ENCODE data around the gene KCTD6. TPM values are rescaled to one million over a fixed set of nuclear protein-coding genes. Genes with fewer than 3 reads are reported as not detected.

The KCTD6 gene
- total RNA-seq = 1 to 10 TPM; 7.3 to 8.2 TPM

DNA sequence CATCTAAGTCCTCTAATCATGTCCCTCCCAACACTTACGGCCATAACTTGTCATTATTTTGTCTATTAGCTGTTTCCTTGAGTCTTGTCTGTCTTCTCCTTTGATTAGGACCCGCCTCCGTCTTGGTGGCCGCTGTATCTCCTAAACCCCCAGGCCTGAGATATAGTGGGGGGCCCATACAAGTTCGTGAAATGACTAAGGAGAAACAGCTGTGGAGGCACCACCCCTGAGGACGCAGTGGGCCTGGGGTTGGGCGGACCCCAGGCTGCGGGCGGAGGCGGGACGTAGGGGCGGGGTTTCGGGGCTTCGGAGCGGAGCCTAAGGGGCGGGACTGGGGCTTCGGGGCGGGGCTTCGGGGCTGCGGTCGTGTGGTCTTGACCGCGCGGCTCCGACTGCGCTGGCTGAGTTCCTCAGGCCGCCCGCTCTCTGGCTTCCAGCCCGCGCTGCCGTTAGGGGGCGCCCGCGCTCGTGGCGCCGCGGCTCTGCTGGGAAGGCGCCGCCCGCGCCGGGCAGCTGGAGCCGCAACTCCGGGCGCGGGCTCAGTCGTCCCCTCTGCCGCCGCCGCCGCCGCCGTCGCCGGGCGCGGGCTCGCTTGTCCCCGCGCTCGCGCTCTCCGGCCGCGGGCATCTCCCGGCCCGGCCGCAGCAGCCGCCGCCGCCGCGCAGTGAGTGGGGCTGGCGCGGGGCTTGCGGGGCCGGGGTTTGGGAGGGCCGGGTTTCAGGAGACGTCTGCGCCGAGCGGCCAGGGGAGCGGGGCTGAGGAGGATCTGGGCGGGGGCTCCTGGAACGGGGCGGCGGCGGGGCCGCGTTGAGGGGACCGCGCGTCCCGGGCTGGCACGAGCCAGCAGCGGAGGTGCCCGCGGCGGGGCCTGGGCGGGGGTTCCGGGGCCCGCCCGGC, at the start of gene KCTD6:
Gene KCTD6, plus strand, starts transcription at position 591 of the 897 bp plus-strand sequence. CDS start 6,660 bp downstream, outside the sequence.
- no peaks in the 10 kb centered on the region for H3K9me3 Mint-ChIP-seq
- H3K27ac Mint-ChIP-seq = peak within 1 kb of the TSS; percentile 90
- peaks cover 61% of the 10 kb centered on the region for H3K4me1 Mint-ChIP-seq (ENCODE audit: low read depth)
- DNase-seq (peak; percentile 87 to 96), ATAC-seq (replicated peaks in 1 of 2) (peak; percentile 89 to 90)
- peaks cover 0 to 2% of the 10 kb centered on the region in 2 donors for H3K36me3 Mint-ChIP-seq (ENCODE audit: insufficient read depth in 2 of 2)
- H3K27me3 Mint-ChIP-seq (ENCODE audit: low read depth) = peaks cover 37% of the 10 kb centered on the region
- peak within 1 kb of the TSS; percentile 89 to 90 for H3K4me3 Mint-ChIP-seq

DNA sequence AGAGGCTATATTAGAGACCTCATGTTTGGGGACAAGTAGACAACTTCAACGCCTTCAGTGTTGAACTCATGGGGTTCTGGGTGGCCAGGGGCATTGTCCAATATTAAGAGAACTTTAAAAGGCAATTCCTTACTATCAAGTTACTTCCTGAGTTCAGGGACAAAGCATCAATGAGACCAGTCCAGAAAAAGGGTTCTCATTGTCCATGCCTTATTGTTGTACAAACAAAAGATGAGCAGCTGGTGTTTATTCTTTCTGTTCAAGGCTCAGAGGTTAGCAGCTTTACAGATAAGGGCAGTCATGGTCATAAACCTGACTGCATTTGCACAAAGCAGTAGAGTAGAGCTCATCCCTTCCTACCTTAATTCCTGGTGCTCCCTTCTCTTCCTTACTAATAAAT, 39.7 kb upstream of the KCTD6 start:
- Mint-ChIP-seq H3K4me1 (ENCODE audit: low read depth) (no peaks in the 10 kb centered on the region), H3K4me3 (no peak overlapping the region), H3K36me3 (ENCODE audit: insufficient read depth in 2 of 2) (peaks cover 15 to 29% of the 10 kb centered on the region in 2 donors), H3K9me3 (peaks cover 12 to 15% of the 10 kb centered on the region in 2 donors), H3K27ac (no peak overlapping the region), H3K27me3 (ENCODE audit: low read depth) (peaks cover 5% of the 10 kb centered on the region)
- DNase-seq = no peak
- ATAC-seq (replicated peaks in 1 of 2) = no peak

DNA sequence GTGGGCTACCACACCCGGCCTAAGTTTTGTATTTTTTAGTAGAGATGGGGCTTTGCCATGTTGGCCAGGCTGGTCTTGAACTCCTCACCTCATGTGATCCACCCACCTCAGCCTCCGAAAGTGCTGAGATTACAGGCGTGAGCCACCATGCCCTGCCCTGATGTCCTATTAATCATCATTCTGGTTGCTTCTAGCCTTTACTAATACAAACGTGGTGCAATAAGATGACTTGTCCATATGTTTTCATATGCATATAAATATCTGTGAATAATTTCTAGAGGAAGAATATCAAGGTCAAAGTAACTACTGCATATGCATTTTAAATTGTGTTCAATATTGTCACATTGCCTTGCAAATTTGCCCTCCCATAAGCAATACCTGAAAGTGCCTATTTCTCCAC, 32.7 kb upstream of the KCTD6 start:
- no peak for DNase-seq
- Mint-ChIP-seq H3K27me3 (ENCODE audit: low read depth) (no peaks in the 10 kb centered on the region), H3K9me3 (peaks cover 5 to 8% of the 10 kb centered on the region in 2 donors), H3K27ac (no peak overlapping the region), H3K4me1 (ENCODE audit: low read depth) (peaks cover 9% of the 10 kb centered on the region), H3K4me3 (no peak overlapping the region), H3K36me3 (ENCODE audit: insufficient read depth in 2 of 2) (peaks cover 8 to 19% of the 10 kb centered on the region in 2 donors)
- ATAC-seq (replicated peaks in 1 of 2) = no peak

DNA sequence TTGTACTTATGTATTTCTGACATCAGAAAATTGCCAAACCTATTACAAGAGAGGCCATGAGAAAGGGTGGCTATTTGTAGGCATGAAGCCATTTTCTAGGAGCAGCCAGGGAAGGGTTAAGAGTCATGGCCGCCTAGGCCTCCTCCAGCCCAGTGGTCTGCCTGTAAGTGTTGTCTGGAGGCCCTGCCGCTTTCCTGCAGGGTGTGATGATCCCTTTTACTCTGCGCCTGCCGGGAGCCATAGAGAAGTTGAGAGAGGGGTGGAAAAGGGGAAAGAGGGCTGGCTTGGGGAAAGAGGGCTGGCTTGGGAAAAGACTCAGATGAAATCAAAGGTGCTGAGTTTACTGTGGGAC, 29.1 kb upstream of the KCTD6 start:
- DNase-seq (no peak), ATAC-seq (replicated peaks in 1 of 2) (no peak)
- Mint-ChIP-seq H3K4me3 (no peak overlapping the region), H3K9me3 (no peaks in the 10 kb centered on the region), H3K27me3 (ENCODE audit: low read depth) (no peaks in the 10 kb centered on the region), H3K4me1 (ENCODE audit: low read depth) (peaks cover 25% of the 10 kb centered on the region), H3K36me3 (ENCODE audit: insufficient read depth in 2 of 2) (no peaks in the 10 kb centered on the region), H3K27ac (no peak overlapping the region)

DNA sequence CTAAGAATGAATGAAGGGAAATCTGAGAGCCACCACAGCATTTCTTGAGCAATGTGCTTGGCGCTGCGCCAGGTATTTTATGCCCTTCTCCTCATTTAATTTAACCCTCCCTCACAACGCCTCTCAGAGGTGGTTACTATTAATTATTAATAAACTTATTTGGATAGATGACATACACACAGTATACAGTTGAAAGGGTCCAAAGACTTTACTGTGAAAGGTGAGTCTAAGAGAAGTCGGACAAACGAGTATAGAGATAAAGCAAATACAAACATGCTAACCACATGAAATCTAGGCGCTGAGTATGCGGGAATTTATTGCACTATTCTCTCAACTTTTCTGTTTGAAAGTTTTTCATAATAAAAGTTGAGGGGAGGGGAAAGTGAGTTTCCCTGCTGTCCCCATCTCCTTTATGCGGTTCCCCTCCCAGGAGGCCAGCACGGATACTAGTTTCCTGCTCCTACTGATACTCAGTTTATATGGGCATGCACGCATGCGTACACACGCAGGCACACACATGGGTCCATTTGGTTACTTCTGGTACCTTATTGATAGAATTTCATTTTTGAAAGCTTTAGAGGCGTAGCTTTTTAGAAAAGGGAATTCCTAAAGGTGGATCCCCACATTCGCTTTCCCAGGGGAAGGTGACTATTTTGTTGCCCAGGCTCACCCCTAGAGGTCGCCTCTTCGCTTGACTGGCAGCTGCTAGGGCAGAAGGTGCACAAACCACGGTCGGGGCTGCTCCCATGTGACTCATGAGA, 28.5 kb upstream of the KCTD6 start:
- Mint-ChIP-seq H3K27me3 (ENCODE audit: low read depth) (no peaks in the 10 kb centered on the region), H3K27ac (no peak overlapping the region), H3K4me3 (peak overlapping the region; percentile 37 to 66), H3K36me3 (ENCODE audit: insufficient read depth in 2 of 2) (no peaks in the 10 kb centered on the region), H3K4me1 (ENCODE audit: low read depth) (peaks cover 25% of the 10 kb centered on the region), H3K9me3 (no peaks in the 10 kb centered on the region)
- ATAC-seq (replicated peaks in 1 of 2) (peak; percentile 98), DNase-seq (peak; percentile 86 to 89)

DNA sequence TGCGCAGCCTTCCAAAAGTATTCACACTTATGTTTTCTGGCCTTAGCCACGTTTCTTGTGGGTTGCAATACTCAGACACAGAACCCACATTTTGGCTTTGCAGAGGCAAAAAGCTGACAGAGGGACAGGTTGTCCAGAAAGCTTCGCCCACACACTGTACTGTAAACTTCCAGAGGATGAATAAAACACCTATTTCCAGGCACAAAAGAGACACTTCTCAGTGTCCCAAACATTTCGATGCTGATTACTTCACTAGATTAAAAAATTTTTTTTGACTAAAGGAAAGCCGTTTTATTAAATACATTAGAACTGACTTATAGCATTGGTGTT, 28.0 kb upstream of the KCTD6 start:
- DNase-seq = no peak
- Mint-ChIP-seq H3K4me3 (peak overlapping the region; percentile 37 to 66), H3K9me3 (no peaks in the 10 kb centered on the region), H3K4me1 (ENCODE audit: low read depth) (peaks cover 25% of the 10 kb centered on the region), H3K27ac (no peak overlapping the region), H3K36me3 (ENCODE audit: insufficient read depth in 2 of 2) (no peaks in the 10 kb centered on the region), H3K27me3 (ENCODE audit: low read depth) (no peaks in the 10 kb centered on the region)
- no peak for ATAC-seq (replicated peaks in 1 of 2)

DNA sequence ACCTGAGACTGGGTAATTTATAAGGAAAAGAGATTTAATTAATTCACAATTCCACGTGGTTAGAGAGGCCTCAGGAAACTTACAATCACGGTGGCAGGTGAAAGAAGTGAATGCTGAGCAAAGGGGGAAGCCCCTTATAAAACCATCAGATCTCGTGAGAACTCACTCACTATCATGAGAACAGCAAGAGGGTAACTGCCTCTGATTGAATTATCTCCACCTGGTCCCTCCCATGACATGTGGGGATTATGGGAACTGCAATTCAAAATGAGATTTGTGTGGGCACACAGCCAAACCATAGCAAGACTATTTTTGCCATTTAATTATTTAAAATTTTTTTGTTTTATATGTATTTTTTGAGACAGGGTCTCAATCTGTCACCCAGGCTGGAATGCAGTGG, 27.0 kb upstream of the KCTD6 start:
- Mint-ChIP-seq H3K27me3 (ENCODE audit: low read depth) (no peaks in the 10 kb centered on the region), H3K27ac (peak overlapping the region; percentile 28), H3K9me3 (no peaks in the 10 kb centered on the region), H3K4me1 (ENCODE audit: low read depth) (peaks cover 31% of the 10 kb centered on the region), H3K36me3 (ENCODE audit: insufficient read depth in 2 of 2) (no peaks in the 10 kb centered on the region), H3K4me3 (peak overlapping the region; percentile 51 to 58)
- DNase-seq = peak; percentile 20 to 34
- ATAC-seq (replicated peaks in 1 of 2) = peak; percentile 50 to 53

DNA sequence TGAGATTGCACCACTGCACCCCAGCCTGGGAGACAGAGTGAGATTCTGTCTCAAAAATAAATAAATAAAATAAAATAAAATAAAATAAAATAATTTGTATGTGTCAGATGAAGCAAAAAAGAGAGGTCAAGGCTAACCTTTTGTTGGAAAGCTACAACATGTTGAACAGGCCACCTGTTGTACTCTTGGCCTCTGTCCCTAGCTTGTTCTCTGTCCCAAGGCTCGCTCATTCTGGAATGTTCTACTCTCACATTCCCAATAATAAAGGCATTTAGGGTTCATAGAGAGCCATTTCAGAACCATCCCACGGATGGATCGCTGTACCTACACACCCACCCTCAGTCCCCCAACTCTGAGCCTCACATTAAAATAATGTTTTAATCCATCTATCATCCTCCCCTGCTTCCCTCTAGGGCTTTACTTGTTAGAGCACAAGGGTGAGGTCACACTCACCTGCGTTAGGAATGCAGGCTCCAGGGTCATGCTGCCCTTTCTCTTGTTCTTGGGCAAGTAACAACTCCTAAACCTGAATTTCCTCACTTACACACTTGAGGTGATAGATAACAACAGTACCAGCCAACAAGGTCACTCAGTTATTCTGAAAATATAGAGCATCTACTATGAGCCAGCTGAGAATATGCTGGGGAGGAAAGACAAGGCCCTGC, 24.9 kb upstream of the KCTD6 start:
- Mint-ChIP-seq H3K36me3 (ENCODE audit: insufficient read depth in 2 of 2) (no peaks in the 10 kb centered on the region), H3K27ac (no peak overlapping the region), H3K4me1 (ENCODE audit: low read depth) (peaks cover 50% of the 10 kb centered on the region), H3K4me3 (no peak overlapping the region), H3K27me3 (ENCODE audit: low read depth) (no peaks in the 10 kb centered on the region), H3K9me3 (no peaks in the 10 kb centered on the region)
- DNase-seq (no peak), ATAC-seq (replicated peaks in 1 of 2) (no peak)

DNA sequence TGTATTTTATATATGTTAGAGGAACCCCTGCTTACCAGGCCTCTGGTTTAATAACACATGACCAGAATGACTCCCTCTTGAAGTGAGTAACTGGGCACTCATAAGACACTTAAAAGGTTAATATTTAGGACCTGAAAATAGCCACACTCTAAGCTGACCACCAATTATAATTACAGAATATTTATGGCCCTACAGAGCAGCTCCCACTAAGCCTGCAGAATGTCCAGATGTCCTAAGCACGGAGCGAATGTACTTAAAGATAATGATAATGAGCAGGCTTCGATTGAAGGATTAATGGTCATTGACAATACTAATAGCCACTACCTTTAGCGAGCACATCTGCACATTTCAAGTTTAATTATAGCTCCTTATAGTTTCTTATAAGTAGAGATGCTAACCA, 22.8 kb upstream of the KCTD6 start:
- Mint-ChIP-seq H3K27me3 (ENCODE audit: low read depth) (peaks cover 7% of the 10 kb centered on the region), H3K36me3 (ENCODE audit: insufficient read depth in 2 of 2) (no peaks in the 10 kb centered on the region), H3K27ac (no peak overlapping the region), H3K4me1 (ENCODE audit: low read depth) (peaks cover 59% of the 10 kb centered on the region), H3K4me3 (no peak overlapping the region), H3K9me3 (no peaks in the 10 kb centered on the region)
- no peak for DNase-seq
- no peak for ATAC-seq (replicated peaks in 1 of 2)

DNA sequence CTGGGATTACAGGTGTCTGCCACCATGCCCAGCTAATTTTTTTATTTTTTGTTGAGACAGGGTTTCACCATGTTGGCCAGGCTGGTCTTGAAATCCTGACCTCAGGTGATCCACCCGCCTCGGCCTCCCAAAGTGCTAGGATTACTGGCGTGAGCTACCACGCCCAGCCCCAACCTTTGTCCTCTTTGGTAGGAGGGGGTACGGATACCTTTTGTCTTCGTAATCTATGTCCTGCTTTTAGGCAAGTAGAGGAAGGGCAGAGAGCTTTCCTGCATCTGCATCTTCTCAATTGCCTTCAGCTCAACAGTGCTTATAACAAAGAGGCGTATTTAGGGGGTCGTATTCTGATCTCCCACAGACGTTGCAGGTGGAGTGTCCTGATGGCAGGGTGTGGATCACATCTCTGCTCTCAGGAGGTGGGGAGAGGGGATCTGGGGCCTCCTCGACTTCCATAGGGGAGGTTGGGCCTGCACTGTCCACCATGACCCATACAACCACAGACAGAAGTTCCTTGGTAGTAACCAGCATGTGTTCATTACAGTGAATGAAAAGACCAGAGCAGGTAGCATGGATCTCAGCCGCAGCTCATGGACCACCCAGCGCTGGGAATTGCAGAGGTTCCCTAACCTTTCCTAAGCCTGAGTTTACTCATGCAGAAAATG, 21.4 kb upstream of the KCTD6 start:
- ATAC-seq (replicated peaks in 1 of 2) = no peak
- Mint-ChIP-seq H3K9me3 (no peaks in the 10 kb centered on the region), H3K36me3 (ENCODE audit: insufficient read depth in 2 of 2) (no peaks in the 10 kb centered on the region), H3K27ac (peak overlapping the region; percentile 66), H3K4me1 (ENCODE audit: low read depth) (peaks cover 58% of the 10 kb centered on the region), H3K4me3 (peak overlapping the region; percentile 61 to 69), H3K27me3 (ENCODE audit: low read depth) (peaks cover 13% of the 10 kb centered on the region)
- no peak for DNase-seq

DNA sequence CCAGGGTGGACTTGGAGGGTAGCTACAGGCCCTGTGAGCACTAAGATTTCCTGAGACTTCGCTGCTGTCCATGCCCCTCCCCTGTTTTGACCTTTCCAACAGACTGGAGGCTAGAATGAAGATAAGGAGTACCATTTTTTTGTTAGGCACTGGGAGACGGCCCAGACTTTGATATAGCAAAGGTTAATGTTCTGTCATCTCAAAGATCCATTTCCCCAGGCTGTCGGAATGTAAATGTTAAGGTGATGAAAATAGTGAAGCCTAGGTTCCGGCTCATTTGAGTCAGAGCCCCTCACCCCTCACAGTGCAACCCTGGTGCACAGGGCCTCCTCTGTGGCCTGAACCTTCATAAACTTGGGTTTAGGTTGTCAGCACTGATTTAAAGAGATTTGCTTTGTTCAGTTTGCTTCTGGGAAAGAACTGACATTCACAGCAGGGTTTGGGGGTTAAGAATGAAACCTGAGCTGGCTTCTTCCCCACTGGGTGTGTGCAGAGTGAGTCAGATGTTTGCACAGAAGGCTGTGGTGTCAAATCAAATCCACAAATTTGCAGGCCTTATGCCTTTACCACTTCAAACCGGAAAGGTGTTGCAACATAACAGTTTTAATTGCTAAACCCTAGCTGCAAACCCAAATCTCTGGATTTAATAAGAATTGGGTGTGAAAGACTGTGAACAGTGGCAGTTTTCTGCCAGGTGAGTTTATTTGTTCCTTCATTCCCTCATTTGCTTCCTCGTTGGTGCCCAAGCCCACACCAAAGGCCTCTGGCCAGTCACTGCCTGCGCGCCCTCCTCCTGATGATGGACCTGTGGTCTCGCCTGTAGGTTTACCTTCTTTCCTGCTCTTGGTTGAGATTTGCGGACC, 20.6 kb upstream of the KCTD6 start:
- no peaks in the 10 kb centered on the region for H3K36me3 Mint-ChIP-seq (ENCODE audit: insufficient read depth in 2 of 2)
- H3K27ac Mint-ChIP-seq = peak overlapping the region; percentile 66
- DNase-seq (peak; percentile 79 to 85), ATAC-seq (replicated peaks in 1 of 2) (peak; percentile 96)
- no peaks in the 10 kb centered on the region for H3K9me3 Mint-ChIP-seq
- H3K27me3 Mint-ChIP-seq (ENCODE audit: low read depth) = peaks cover 13% of the 10 kb centered on the region
- H3K4me3 Mint-ChIP-seq = peak overlapping the region; percentile 61 to 69
- peaks cover 56% of the 10 kb centered on the region for H3K4me1 Mint-ChIP-seq (ENCODE audit: low read depth)

DNA sequence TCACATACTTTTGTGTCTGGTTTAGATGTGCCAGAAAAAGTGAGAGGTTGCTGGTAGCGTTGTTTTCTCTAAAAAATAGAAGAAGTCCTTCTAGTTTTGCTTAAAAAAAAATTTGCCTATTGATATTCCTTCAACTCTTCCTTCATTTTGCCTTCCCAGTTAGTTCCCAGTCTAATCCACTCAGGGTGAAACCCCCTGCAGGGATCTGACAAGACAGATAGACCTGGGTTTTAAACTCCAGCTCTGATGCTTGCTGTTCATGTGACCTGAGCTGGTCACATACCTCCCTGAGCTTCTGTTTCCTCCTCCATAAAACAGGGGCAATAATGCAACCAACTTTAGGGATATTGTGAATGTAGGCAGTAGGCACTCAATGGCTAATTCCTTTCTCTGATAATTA, 18.6 kb upstream of the KCTD6 start:
- Mint-ChIP-seq H3K4me3 (no peak overlapping the region), H3K36me3 (ENCODE audit: insufficient read depth in 2 of 2) (no peaks in the 10 kb centered on the region), H3K27ac (no peak overlapping the region), H3K4me1 (ENCODE audit: low read depth) (peaks cover 56% of the 10 kb centered on the region), H3K27me3 (ENCODE audit: low read depth) (peaks cover 13% of the 10 kb centered on the region), H3K9me3 (no peaks in the 10 kb centered on the region)
- no peak for DNase-seq
- no peak for ATAC-seq (replicated peaks in 1 of 2)
